Measurements from ENCODE around the gene ANKH. TPM values are rescaled to one million over a fixed set of nuclear protein-coding genes. Genes with fewer than 3 reads are reported as not detected.
A peak's percentile ranks its signal among the peaks of the same experiment; 100 is the strongest.

The ANKH gene
- total RNA-seq, 1 experiment from 2014 or later, result 81.4 TPM

GRCh38 chr5:14777187-14777586 lies 94.4 kb downstream of the ANKH start:
- no peak overlapping the region for H3K4me3 ChIP-seq
- no peaks in the 10 kb centered on the region for H3K36me3 ChIP-seq (ENCODE audit: low read depth)
- H3K9me3 ChIP-seq (ENCODE audit: insufficient read depth, low read depth), result no peaks in the 10 kb centered on the region
- H3K27me3 ChIP-seq (ENCODE audit: insufficient read depth, low read depth), result peaks cover 14% of the 10 kb centered on the region; the same call in 1 of the 2 replicates
- DNase-seq, result no peak
- H3F3A ChIP-seq (ENCODE audit: insufficient read depth, low read depth), result no peaks in the 10 kb centered on the region
- no peaks in the 10 kb centered on the region for H3K9me2 ChIP-seq (ENCODE audit: insufficient read depth)
- CTCF ChIA-PET, result no interaction called here
- intact Hi-C loops (cut with micrococcal nuclease; ENCODE audit: unreplicated experiment), result no loop called here
- H3K27ac ChIP-seq, result no peak overlapping the region
- H3K79me2 ChIP-seq (ENCODE audit: low read depth), result no peaks in the 10 kb centered on the region
- TF ChIP-seq, protein P1, sequence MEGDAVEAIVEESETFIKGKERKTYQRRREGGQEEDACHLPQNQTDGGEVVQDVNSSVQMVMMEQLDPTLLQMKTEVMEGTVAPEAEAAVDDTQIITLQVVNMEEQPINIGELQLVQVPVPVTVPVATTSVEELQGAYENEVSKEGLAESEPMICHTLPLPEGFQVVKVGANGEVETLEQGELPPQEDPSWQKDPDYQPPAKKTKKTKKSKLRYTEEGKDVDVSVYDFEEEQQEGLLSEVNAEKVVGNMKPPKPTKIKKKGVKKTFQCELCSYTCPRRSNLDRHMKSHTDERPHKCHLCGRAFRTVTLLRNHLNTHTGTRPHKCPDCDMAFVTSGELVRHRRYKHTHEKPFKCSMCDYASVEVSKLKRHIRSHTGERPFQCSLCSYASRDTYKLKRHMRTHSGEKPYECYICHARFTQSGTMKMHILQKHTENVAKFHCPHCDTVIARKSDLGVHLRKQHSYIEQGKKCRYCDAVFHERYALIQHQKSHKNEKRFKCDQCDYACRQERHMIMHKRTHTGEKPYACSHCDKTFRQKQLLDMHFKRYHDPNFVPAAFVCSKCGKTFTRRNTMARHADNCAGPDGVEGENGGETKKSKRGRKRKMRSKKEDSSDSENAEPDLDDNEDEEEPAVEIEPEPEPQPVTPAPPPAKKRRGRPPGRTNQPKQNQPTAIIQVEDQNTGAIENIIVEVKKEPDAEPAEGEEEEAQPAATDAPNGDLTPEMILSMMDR (conservative IDR thresholded peaks at IDR 0.05), result no peak
- TF ChIP-seq EZH2 (IDR thresholded peaks at IDR 0.05; ENCODE audit: low read depth), result no peak
- no TSS peak for BruUV-seq (replicated peaks)
- H3K4me1 ChIP-seq (replicated peaks; ENCODE audit: insufficient read depth), result no peaks in the 10 kb centered on the region
- POLR2A ChIA-PET (ENCODE audit: unreplicated experiment), result no interaction called here
- H3K4me2 ChIP-seq, result no peak overlapping the region
- no peaks in the 10 kb centered on the region for H4K20me1 ChIP-seq (ENCODE audit: insufficient read depth)
- no peak overlapping the region for H2AFZ ChIP-seq

DNA sequence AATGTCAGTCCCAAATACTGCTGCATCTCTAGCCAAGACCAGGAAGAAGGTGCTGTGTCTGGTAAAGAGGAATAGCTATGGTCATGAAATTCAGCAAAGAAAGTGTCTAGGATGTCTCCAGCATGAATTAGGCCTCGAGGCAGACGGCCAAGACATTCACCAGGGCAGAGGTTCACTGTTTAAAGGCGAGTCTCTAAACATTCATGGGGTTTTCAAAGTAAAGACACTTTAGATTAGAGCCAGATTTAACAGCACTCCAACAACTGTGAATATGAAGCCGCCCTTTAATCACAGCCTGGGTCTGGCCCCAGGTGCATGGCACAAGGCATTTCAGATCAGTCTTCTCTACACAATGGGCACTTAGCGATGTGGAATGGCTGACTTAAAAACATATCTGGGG lies 95.0 kb downstream of the ANKH start:
- intact Hi-C loops (cut with micrococcal nuclease; ENCODE audit: unreplicated experiment), result no loop called here
- Histone ChIP-seq H2AFZ (no peak overlapping the region), H3K4me1 (replicated peaks; ENCODE audit: insufficient read depth) (no peaks in the 10 kb centered on the region), H3K79me2 (ENCODE audit: low read depth) (no peaks in the 10 kb centered on the region), H3K4me3 (no peak overlapping the region), H3K27ac (no peak overlapping the region), H3K9me3 (ENCODE audit: insufficient read depth, low read depth) (no peaks in the 10 kb centered on the region), H3K36me3 (ENCODE audit: low read depth) (no peaks in the 10 kb centered on the region), H3K27me3 (ENCODE audit: insufficient read depth, low read depth) (peaks cover 14% of the 10 kb centered on the region; the same call in 1 of the 2 replicates), H3K9me2 (ENCODE audit: insufficient read depth) (no peaks in the 10 kb centered on the region), H4K20me1 (ENCODE audit: insufficient read depth) (no peaks in the 10 kb centered on the region), H3K4me2 (no peak overlapping the region), H3F3A (ENCODE audit: insufficient read depth, low read depth) (no peaks in the 10 kb centered on the region)
- TF ChIP-seq, protein P1 (conservative IDR thresholded peaks at IDR 0.05), result no peak
- no peak for TF ChIP-seq EZH2 (IDR thresholded peaks at IDR 0.05; ENCODE audit: low read depth)
- POLR2A ChIA-PET (ENCODE audit: unreplicated experiment), result no interaction called here
- no TSS peak for BruUV-seq (replicated peaks)
- no peak for DNase-seq
- CTCF ChIA-PET, result interaction anchor here (0.7 kb wide), 1 partner anchor 227 kb away, joined by 4 read pairs; no protein-coding TSS in a partner anchor

GRCh38 chr5:14775857-14776256 lies 95.7 kb downstream of the ANKH start:
- no peaks in the 10 kb centered on the region for H3K9me3 ChIP-seq (ENCODE audit: insufficient read depth, low read depth)
- H3K4me1 ChIP-seq (replicated peaks; ENCODE audit: insufficient read depth), result no peaks in the 10 kb centered on the region
- H3K27ac ChIP-seq, result no peak overlapping the region
- ChIA-PET POLR2A (ENCODE audit: unreplicated experiment) (no interaction called here), CTCF (interaction anchor here (0.7 to 1.2 kb wide), 2 partner anchors 181 to 228 kb away, joined by 3 to 4 read pairs; no protein-coding TSS in a partner anchor)
- H3K79me2 ChIP-seq (ENCODE audit: low read depth), result no peaks in the 10 kb centered on the region
- H3F3A ChIP-seq (ENCODE audit: insufficient read depth, low read depth), result no peaks in the 10 kb centered on the region
- intact Hi-C loops (cut with micrococcal nuclease; ENCODE audit: unreplicated experiment), result no loop called here
- H3K9me2 ChIP-seq (ENCODE audit: insufficient read depth), result no peaks in the 10 kb centered on the region
- no peak for TF ChIP-seq EZH2 (IDR thresholded peaks at IDR 0.05; ENCODE audit: low read depth)
- TF ChIP-seq, protein P1 (conservative IDR thresholded peaks at IDR 0.05), result no peak
- DNase-seq, result peak in 1 of 2 experiments; percentile 71
- H3K27me3 ChIP-seq (ENCODE audit: insufficient read depth, low read depth), result peaks cover 12% of the 10 kb centered on the region; the same call in 1 of the 2 replicates
- no peaks in the 10 kb centered on the region for H3K36me3 ChIP-seq (ENCODE audit: low read depth)
- no peak overlapping the region for H3K4me2 ChIP-seq
- H4K20me1 ChIP-seq (ENCODE audit: insufficient read depth), result no peaks in the 10 kb centered on the region
- BruUV-seq (replicated peaks), result no TSS peak
- no peak overlapping the region for H3K4me3 ChIP-seq
- H2AFZ ChIP-seq, result no peak overlapping the region
